HG03457 (cell line): ENCODE data around the gene GNPTG.

Source experiments
- ATAC-seq: cut with Tn5 transposase; IDR thresholded peaks from one replicate; pipeline ENCODE4 v1.9.1; 2021; ENCODE audit warnings: moderate number of reproducible peaks; ENCODE audit not compliant: unreplicated experiment

Gene GNPTG

DNA sequence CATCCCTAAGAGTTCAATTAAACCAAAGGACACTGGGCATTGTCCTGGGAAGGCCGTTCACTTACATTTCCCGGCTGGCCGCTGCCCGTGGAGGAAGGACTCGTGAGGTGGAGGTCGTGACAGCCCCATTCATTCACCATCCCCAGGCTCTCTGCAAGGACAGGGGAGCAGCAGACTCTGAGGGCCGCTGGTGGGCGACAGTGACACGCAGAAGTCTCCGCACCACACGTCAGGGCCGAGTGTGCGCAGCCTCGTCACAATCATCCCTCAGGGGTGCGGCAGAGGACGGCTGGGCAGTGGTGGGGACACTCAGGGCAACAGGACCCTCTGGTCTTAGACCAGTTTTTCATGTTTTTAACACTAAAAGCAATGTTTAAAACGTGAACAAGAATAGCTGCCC lies 41.1 kb downstream of the GNPTG start:
- ATAC-seq, result no peak

DNA sequence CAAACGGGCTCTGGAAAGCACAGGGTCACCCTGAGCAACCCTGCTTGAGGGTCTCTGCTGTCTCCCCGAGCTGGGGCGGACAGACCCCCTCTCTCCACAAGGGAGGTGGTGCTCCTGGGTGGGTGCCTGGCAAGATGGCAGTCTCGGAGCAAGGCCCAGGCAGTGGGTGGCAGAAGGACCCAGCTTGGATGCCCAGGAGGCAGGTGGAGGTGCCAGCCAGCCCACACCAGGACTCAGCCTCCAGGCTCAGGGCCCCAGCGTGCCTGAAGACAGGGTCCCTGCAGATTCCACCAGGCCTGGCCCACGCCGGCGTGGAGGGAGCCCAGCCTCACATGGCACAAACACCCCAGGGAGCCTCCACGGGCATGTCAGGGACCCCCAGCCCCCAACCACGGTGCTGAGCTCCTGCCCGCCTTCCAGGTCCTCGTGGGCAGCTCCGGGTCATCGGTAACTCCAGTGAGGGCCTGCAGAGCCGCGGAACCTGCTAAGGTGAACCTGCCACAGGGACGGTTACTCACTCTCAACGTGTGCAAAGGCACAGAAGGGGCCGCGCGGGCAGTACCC lies 42.0 kb downstream of the GNPTG start:
- no peak for ATAC-seq

DNA sequence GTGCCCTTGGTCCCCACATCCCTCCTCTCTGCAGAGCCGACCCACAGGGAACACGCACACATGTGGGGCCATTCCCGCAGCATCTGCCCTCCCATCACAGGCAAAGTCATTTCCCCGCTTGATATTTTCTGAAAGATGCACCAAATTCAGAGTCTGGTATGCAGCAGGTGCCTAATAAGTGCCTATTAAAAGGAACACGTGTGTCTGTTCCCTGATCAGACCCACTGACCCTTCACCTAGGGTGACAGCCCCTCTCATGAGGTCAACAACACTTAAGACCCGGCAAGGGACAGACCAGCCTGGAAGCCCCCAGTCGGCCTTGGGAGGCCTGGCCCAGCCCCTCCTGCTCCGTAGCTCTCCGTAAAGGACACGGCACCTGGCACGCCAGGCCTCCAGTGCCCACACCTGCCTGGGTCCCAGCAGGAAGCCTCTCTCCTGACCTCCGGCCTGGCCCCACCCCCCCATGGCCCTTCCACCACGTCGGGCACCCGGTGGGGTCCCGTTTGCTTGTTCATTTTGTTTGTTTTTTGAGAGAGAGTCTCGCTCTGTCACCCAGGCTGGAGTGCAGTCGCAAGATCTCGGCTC lies 42.7 kb downstream of the GNPTG start:
- ATAC-seq, result no peak

DNA sequence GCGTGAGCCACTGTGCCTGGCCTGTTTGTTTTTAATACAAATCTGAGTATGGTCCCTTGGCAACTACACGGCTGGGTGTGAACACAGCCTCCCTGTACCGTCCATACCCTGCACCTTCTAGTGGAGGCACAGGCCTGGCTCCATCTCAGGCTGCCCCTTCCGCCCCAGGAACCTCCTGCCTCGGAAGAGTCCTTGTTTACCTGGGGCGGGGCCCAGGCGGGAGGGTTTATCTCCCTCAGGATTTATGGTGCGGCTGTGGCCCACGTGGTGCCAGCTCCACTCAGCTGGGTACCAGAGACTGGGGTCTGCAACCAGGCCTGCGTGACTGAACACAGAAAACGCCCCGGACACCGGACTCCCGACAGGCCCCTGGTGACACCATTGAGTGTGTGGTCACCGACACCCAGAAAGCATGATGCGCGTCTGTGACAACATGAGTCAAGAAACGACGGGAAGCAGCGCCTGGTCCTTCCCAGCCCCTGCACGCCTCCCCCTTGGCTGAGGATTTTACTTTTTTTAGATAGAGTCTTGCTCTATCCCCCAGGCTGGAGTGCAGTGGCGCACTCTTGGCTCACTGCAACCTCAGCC lies 43.8 kb downstream of the GNPTG start:
- no peak for ATAC-seq

DNA sequence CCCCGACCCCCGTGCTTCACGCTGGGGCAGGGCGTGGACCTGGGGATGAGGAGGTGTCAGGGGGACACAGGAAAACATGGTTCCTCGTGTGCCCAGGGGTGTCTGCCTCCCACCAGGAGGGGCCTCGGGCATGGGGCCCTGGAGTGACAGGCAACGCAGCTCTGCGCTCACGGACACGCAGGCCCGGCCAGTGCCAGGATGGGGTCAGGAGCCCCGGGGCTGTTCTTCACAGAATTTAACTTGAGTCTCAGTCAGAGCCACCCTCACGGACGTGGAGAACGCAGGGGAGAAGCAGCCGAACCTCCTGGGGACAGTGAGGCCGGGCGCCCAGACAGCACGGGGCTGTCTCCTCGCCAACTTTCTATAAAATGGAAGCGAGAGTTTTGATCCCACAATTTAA lies 46.0 kb downstream of the GNPTG start:
- no peak for ATAC-seq

DNA sequence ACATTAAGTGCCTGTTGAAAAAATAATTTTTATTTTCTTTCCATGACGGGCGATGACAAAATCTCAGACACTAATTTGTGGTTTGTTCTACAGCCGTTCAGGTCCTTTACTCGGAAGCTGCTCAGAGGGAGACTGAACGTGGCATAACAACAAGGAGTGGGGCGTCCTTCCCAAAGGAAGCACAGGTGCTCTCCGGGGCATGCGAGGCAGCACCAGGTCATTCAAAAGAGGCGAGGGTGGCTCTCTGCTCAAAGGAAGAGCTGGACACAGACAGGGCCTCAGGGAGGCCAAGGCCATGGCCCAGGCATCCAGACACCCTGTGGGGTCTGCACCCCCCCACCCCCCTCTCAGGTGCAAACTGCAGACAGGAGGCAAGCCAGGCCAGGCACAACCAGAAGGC lies 46.6 kb downstream of the GNPTG start:
- no peak for ATAC-seq

DNA sequence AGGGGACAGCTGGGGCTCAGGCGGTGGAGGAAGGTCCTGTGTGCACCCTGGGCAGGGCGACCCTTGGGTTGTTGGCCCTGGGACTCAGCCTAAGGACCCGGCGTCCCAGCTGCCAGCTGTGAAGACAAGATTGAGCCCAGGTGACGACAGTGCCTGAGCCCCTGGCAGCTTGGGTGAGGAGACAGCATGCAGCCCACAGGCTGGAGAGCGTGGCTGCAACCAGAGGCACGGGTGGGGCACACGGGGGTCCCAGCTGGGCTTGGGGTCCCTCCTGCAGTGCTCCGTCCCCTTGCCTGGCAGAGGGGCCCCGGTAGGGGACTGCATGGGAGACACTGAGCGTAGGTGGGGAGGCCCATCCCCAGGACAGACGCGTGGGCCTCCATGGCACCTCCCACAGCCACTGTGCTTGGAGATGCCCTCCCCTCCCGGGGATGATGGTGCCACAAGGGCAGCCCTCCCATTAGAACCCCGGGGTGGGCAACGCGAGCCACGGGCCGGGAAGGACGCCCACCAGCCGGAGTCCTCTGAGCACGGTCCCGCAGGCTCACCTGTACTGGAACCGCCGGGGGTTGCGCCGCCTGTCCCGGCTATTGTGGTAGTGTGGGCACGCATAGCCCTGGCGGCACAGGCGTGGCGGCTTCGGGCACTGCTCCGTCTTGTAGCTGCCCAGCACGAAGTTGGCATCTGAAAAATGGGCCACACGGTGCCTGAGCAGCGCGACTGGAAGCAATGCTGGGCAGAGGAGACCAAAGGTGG lies 47.3 kb downstream of the GNPTG start:
- no peak for ATAC-seq

DNA sequence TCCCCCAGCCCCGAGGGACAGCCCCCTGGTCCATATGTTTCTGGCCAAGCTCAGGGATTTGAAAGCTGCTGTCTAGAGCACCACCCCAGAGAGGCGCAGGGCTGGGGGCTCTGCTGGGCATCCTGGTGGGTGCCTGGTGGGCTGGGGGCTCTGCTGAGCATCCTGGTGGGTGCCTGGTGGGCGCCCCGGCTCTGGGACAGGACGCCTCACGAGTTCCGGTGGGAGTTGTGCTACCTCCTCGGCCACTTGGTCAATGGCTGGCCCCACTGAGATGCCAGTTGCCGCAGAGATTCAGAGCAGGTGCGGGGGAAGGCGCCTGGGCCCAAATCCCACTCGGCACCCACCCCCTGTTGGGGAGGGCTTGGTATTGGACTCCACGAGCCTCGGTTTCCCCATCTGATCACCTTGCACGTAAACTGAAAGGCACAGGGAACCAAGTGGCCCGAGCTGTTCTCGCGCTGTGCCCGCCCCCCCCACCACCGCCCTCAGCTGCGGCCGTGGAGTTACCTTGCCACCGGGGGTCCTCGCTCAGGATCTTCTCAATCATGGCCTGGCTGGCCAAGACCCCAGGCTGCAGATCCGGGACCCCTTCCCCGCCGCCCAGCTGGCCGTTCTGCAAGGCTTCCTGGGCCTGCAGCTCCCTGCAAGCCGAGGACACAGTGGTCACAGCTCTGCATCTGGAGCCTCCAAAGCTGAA lies 49.5 kb downstream of the GNPTG start:
- no peak for ATAC-seq

DNA sequence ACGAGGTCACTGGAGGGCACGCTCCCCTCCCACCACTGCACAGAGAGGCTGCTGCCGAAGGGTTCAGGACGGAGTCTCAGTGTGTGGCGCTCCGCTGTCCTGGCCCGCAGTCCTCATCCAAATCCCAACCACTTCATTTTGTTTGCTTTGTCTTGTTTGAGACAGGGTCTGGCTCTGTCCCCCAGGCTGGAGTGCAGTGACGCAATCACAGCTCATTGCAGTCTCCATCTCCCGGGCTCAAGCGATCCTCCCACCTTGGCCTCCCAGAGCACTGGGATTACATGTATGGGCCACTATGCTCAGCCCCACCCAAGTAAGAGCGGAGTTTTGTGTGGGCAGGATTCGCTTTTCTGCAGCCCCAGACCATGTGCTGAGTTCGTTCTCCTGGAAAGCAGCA lies 50.0 kb downstream of the GNPTG start:
- no peak for ATAC-seq

DNA sequence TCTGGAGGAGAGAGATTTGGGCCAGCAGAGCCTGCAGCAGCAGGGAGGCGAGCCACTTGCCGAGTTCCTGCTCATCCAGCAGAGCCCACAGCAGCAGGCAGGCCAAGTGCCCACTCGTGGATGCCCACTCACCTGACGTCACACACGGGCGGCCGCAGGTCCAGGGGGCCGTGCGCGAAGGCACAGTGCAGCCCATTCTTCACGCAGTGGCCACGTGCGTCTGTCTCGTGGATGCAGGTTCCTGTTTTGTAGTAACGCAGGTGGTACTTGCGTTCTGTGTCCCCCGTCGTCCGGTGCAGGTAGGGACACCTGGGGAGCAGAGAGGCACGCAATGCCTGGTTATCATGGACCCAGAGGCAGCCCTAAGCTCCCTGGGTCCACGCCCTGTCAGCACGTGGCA lies 51.3 kb downstream of the GNPTG start:
- ATAC-seq, result no peak

DNA sequence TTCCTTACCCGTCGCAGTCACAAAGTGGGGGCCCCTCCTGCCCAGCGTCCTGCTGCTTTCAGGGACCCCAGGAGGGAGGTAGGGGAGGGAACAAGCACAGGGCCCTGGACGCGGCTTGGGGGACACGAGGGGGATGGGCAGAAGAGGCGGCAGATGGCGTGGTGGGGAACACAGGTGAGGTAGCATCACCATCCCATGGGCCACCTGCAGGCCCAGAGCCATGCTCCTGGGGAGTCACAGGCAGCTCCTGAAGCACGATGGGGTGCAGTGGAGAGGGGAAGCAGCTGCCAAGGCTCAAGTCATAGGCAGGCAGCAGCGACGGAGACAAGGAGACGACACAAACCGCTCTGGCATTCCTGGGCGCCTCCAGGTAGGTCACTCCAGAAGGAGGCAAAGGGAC lies 52.0 kb downstream of the GNPTG start:
- ATAC-seq, result no peak

DNA sequence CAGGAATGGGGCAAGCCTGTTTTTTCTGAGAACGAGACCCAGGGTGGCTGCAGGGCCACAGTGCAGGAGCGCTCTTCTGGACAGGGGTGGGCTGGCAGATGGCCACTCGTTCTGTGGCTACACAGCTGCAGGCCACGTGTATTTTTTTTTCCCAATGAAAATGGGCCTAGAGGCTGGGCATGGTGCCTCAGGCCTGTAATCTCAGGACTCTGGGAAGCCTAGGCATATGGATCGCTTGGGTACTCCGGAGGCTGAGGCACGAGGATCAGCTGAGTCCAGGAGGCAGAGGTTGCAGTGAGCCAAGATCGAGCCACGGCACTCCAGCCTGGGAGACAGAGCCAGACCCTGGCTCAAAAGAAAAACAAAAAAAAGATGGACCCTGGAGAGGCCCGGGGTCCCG lies 56.0 kb downstream of the GNPTG start:
- no peak for ATAC-seq

DNA sequence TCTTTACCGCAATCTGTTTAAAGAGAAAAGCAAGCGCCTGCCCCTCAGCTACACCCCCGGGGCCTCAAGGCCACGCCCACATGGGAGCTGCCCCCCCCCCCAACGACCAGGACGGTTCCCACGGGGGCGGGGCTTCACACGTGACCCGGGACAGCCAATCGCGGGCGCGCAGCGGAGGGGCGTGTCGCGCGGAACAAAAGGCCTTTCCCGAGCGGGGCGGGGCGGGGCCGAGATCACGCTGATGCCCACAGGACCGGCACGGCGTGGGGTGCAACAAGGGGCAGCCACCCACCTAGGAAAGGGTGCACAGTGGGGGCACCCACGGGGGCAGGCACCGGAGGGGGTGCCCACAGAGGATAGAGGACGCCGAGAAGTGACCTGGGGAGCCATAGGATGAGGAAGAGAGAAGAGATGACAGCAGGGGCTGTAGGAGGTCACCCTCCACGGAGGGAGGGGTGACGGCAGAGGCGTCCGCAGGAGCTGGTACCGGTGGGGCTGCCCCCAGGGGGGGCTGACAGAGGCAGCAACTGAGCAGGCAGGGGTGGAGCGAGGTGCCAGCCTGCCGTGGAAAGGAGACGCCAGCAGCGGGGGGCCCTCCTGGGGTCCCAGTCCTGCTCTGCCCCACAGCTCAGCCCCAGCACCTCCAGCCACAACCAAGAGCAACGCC lies 56.6 kb downstream of the GNPTG start:
- peak; percentile 67 for ATAC-seq

DNA sequence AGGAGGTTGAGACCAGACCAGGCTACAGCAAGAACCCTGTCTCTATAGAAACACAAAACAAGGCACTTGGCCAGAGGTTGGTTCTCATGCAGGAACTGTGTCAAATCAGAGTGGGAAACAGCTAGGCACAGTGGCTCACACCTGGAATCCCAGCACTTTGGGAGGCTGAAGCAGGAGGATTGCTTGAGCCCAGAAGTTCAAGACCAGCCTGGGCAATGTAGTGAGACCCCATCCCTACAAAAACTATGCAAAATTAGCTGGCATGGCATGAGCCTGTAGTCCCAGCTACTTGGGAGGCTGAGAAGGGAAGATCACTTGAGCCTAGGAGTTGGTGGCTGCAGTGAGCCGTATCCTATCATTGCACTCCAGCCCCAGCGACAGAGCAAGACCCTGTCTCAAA lies 61.1 kb downstream of the GNPTG start:
- ATAC-seq, result no peak
